ENCODE measurements around the gene PTGIS. TPM values are rescaled to one million over a fixed set of nuclear protein-coding genes. Genes with fewer than 3 reads are reported as not detected.

The PTGIS gene
- total and polyA plus RNA-seq, 2 donors (not counting 3 experiments of a cell fraction or from before 2014, with no cell fraction given), result 6.2 to 11.8 TPM

DNA sequence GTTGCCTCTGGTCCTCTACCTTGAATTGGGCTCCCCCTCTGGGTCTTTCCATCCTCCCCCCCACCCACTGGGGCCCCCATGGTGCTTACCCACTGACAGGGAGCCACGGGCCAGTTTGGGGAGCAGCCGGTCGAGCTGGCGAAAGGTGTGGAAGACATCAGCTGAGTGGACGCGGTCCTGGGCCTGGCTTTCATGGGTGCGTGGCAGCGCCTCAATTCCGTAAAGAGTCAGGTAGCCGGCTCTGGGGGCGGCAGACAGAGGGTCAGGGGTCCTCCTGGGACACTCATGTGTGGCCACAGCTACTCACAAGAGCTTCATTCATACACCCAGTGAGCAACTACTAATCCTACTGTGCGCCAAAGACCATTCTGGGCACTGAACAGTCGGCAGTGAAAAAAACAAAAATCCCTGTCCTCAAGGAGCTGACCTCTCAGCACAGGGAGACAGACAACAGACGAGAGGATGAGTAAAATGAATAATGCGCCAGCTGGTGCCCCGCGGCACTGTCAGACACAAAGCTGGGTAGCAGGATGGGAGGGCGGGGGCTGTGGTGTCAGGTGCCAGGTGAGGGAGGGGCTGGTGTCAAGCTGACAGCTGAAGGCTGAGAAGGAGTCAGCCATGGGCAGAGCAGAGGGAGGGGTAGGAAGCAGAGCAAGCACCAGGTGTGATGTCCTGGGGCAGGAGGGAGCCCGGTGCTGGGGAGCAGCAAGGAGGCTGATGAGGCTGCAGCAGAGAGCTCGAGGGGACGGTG is 28.3 kb downstream of the PTGIS start:
- Histone ChIP-seq H3K9me3 (replicated peaks; ENCODE audit: control insufficient read depth, insufficient read depth, low read length) (no peaks in the 10 kb centered on the region), H3K36me3 (ENCODE audit: control insufficient read depth in 2 of 2, extremely low read depth in 1 of 2, insufficient read depth in 2 of 2, low read length in 2 of 2) (peaks cover 0 to 4% of the 10 kb centered on the region in 2 experiments), H3K27ac (ENCODE audit: insufficient read depth, low read depth, low read length) (no peak overlapping the region), H3K4me1 (ENCODE audit: control insufficient read depth, extremely low read depth, insufficient read depth, low read length) (no peaks in the 10 kb centered on the region), H3K4me3 (replicated peaks in 1 of 3; ENCODE audit: insufficient read depth in 1 of 3, low read depth in 1 of 3, low read length in 3 of 3) (no peak overlapping the region), H2AFZ (ENCODE audit: low read depth, low read length) (no peak overlapping the region), H4K20me1 (replicated peaks; ENCODE audit: control insufficient read depth, extremely low read depth, insufficient read depth, low read length) (no peaks in the 10 kb centered on the region), H3K9me1 (replicated peaks; ENCODE audit: control insufficient read depth, extremely low read depth, insufficient read depth, low read length) (no peaks in the 10 kb centered on the region), H3K79me2 (ENCODE audit: control insufficient read depth, insufficient read depth, low read length) (no peaks in the 10 kb centered on the region), H3K9ac (replicated peaks; ENCODE audit: extremely low read depth, insufficient read depth, low read length) (no peak overlapping the region), H3K4me2 (ENCODE audit: insufficient read depth, low read length) (no peak overlapping the region), H3K27me3 (ENCODE audit: control insufficient read depth in 2 of 2, insufficient read depth in 2 of 2, low read length in 2 of 2) (no peaks in the 10 kb centered on the region)
- ChIA-PET POLR2A (no interaction called here), CTCF (interaction anchor here (0.8 to 12.5 kb wide), 8 partner anchors 18 to 349 kb away, joined by 3 to 962 read pairs (median 13); no protein-coding TSS in a partner anchor)
- intact Hi-C loops (cut with micrococcal nuclease) (loop anchor here (2.0 to 5.0 kb wide), 2 partner anchors 308 to 389 kb away; no protein-coding TSS in a partner anchor), dilution Hi-C loops (cut with MboI; ENCODE audit: extremely low pct_ligation_motif_present, low sequenced_read_pairs) (no loop called here)
- FAIRE-seq (no peak), DNase-seq (ENCODE audit: low read depth, low spot score) (no peak)
- no TSS peak for BruUV-seq (replicated peaks)
- TF ChIP-seq MAX (IDR thresholded peaks at IDR 0.05; ENCODE audit: insufficient read depth, insufficient read length), result no peak
- no peak for TF ChIP-seq GATA2 (IDR thresholded peaks at IDR 0.05; ENCODE audit: insufficient read depth, insufficient read length, low read depth, low read length)
- no peak for TF ChIP-seq EZH2 (IDR thresholded peaks at IDR 0.05; ENCODE audit: borderline replicate concordance, low read depth, low read length, severe bottlenecking)
- no peak for TF ChIP-seq POLR2AphosphoS5 (IDR thresholded peaks at IDR 0.05; ENCODE audit: insufficient read depth, low read depth, low read length)

GRCh38 chr20:49538950-49539349 is 29.0 kb downstream of the PTGIS start:
- no TSS peak for BruUV-seq (replicated peaks)
- Histone ChIP-seq H4K20me1 (replicated peaks; ENCODE audit: control insufficient read depth, extremely low read depth, insufficient read depth, low read length) (no peaks in the 10 kb centered on the region), H3K36me3 (ENCODE audit: control insufficient read depth in 2 of 2, extremely low read depth in 1 of 2, insufficient read depth in 2 of 2, low read length in 2 of 2) (peaks cover 0 to 4% of the 10 kb centered on the region in 2 experiments), H3K27me3 (ENCODE audit: control insufficient read depth in 2 of 2, insufficient read depth in 2 of 2, low read length in 2 of 2) (no peaks in the 10 kb centered on the region), H3K9me1 (replicated peaks; ENCODE audit: control insufficient read depth, extremely low read depth, insufficient read depth, low read length) (no peaks in the 10 kb centered on the region), H3K4me2 (ENCODE audit: insufficient read depth, low read length) (no peak overlapping the region), H3K4me3 (replicated peaks in 1 of 3; ENCODE audit: insufficient read depth in 1 of 3, low read depth in 1 of 3, low read length in 3 of 3) (no peak overlapping the region), H2AFZ (ENCODE audit: low read depth, low read length) (no peak overlapping the region), H3K79me2 (ENCODE audit: control insufficient read depth, insufficient read depth, low read length) (no peaks in the 10 kb centered on the region), H3K27ac (ENCODE audit: insufficient read depth, low read depth, low read length) (no peak overlapping the region), H3K9ac (replicated peaks; ENCODE audit: extremely low read depth, insufficient read depth, low read length) (no peak overlapping the region), H3K9me3 (replicated peaks; ENCODE audit: control insufficient read depth, insufficient read depth, low read length) (no peaks in the 10 kb centered on the region), H3K4me1 (ENCODE audit: control insufficient read depth, extremely low read depth, insufficient read depth, low read length) (no peaks in the 10 kb centered on the region)
- intact Hi-C loops (cut with micrococcal nuclease), result no loop called here
- no peak for TF ChIP-seq FOS (IDR thresholded peaks at IDR 0.05; ENCODE audit: borderline replicate concordance, insufficient read depth, low read length)
- TF ChIP-seq POLR2AphosphoS5 (IDR thresholded peaks at IDR 0.05; ENCODE audit: insufficient read depth, low read depth, low read length), result no peak
- no peak for TF ChIP-seq GATA2 (IDR thresholded peaks at IDR 0.05; ENCODE audit: insufficient read depth, insufficient read length, low read depth, low read length)
- CTCF ChIA-PET, result interaction anchor here (4.9 to 12.5 kb wide), 3 partner anchors 18 to 307 kb away, joined by 22 to 962 read pairs (median 48); no protein-coding TSS in a partner anchor
- no peak for DNase-seq (ENCODE audit: low read depth, low spot score)
- dilution Hi-C loops (cut with MboI; ENCODE audit: extremely low pct_ligation_motif_present, low sequenced_read_pairs), result no loop called here
- no peak for FAIRE-seq
- POLR2A ChIA-PET, result no interaction called here
